ENCODE measurements around the gene NUPR2. TPM values are rescaled to one million over a fixed set of nuclear protein-coding genes. Genes with fewer than 3 reads are reported as not detected.

NUPR2 gene
- total and polyA plus RNA-seq, 9 of the 15 experiments (the other 6 are each of a cell fraction or from before 2014, with no cell fraction given) = not detected

GRCh38 chr7:56097700-56098099 is 18.5 kb downstream of the NUPR2 start (continued):
- TF ChIP-seq ETS1 (conservative IDR thresholded peaks at IDR 0.05; ENCODE audit: control insufficient read depth, low read depth, low read length) = no peak
- no peak for TF ChIP-seq FOXK2 (conservative IDR thresholded peaks at IDR 0.05 in 1 of 2, IDR thresholded peaks at IDR 0.05 in 1 of 2; ENCODE audit: low read depth in 2 of 2)
- peak; percentile 90 for TF ChIP-seq LCOR (CRISPR knock-in tag; IDR thresholded peaks at IDR 0.05)
- no peak for TF ChIP-seq RBM39 (optimal IDR thresholded peaks at IDR 0.05; ENCODE audit: low read depth, low read length)
- TF ChIP-seq FOSL1 (tag; conservative IDR thresholded peaks at IDR 0.05) = peak; percentile 49
- TF ChIP-seq NCOA2 (IDR thresholded peaks at IDR 0.05; ENCODE audit: partially characterized antibody in 2 of 2) = no peak
- TF ChIP-seq NFIC (IDR thresholded peaks at IDR 0.05) = peak; percentile 65
- TF ChIP-seq CAMTA2 (CRISPR knock-in tag; conservative IDR thresholded peaks at IDR 0.05) = no peak
- TF ChIP-seq HNRNPK (IDR thresholded peaks at IDR 0.05; ENCODE audit: low read depth, low read length, poor library complexity, severe bottlenecking) = no peak
- TF ChIP-seq TRIM24 (IDR thresholded peaks at IDR 0.05) = peak; percentile 23 to 32; a peak in 1 of 4 replicates
- TF ChIP-seq TAF9B (IDR thresholded peaks at IDR 0.05; ENCODE audit: partially characterized antibody) = no peak
- no peak for TF ChIP-seq KAT8 (IDR thresholded peaks at IDR 0.05; ENCODE audit: low read depth)
- no peak for TF ChIP-seq ZFP1 (CRISPR knock-in tag; IDR thresholded peaks at IDR 0.05)
- TF ChIP-seq POLR2A (conservative IDR thresholded peaks at IDR 0.05) = peak; percentile 17; the same call in 1 of the 2 replicates
- TF ChIP-seq NCOR1 (IDR thresholded peaks at IDR 0.05) = peak; percentile 38; the same call in 1 of the 2 replicates
- no peak for TF ChIP-seq GABPA (tag; conservative IDR thresholded peaks at IDR 0.05; ENCODE audit: low read depth)
- no peak for TF ChIP-seq ZNF695 (CRISPR knock-in tag; IDR thresholded peaks at IDR 0.05)
- TF ChIP-seq BRD4 (IDR thresholded peaks at IDR 0.05) = no peak
- TF ChIP-seq CBFA2T3 (IDR thresholded peaks at IDR 0.05) = peak; percentile 85
- TF ChIP-seq, protein P1, sequence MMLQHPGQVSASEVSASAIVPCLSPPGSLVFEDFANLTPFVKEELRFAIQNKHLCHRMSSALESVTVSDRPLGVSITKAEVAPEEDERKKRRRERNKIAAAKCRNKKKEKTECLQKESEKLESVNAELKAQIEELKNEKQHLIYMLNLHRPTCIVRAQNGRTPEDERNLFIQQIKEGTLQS (IDR thresholded peaks at IDR 0.05) = peak; percentile 50
- TF ChIP-seq, protein P1 (CRISPR knock-in tag; conservative IDR thresholded peaks at IDR 0.05) = no peak
- peak; percentile 45; the same call in 1 of the 2 replicates for TF ChIP-seq TCF3 (CRISPR knock-in tag; IDR thresholded peaks at IDR 0.05)
- no peak for TF ChIP-seq SP1 (CRISPR knock-in tag; IDR thresholded peaks at IDR 0.05)
- peak; percentile 52; the same call in 1 of the 2 replicates for TF ChIP-seq ARID1B (IDR thresholded peaks at IDR 0.05)
- TF ChIP-seq SUPT5H (IDR thresholded peaks at IDR 0.05) = 0 out of 2 replicates have a peak, but pooled peaks have one; percentile 2
- TF ChIP-seq E2F5 (CRISPR knock-in tag; IDR thresholded peaks at IDR 0.05) = no peak
- no peak for TF ChIP-seq NCOA4 (IDR thresholded peaks at IDR 0.05; ENCODE audit: partially characterized antibody)
- TF ChIP-seq IFI16 (CRISPR knock-in tag; IDR thresholded peaks at IDR 0.05) = no peak
- TF ChIP-seq CBFA2T2 (conservative IDR thresholded peaks at IDR 0.05) = peak; percentile 74
